Panc1 (cell line): ENCODE results near the gene LRRC8C. TPM values are rescaled to one million over a fixed set of nuclear protein-coding genes. Genes with fewer than 3 reads are reported as not detected.

ENCODE experiments used
- ATAC-seq: fragments of 200-7000 bp; cut with Tn5 transposase; 2 replicates; pipeline ENCODE4 v1.9.1; 2020; ENCODE audit warnings: mild to moderate bottlenecking, moderate library complexity
- BruUV-seq: library from RNA; stranded (reverse); fragments of 400-500 nt; replicated peaks from 2 replicates; lab custom pipeline; 2021; lab: Mats Ljungman, UMichigan
- CTCF ChIA-PET: fragments of 300-600 bp; sonication (Branson Sonifier 250); formaldehyde crosslinking; loops from one replicate; lab custom pipeline; 2022; ENCODE audit warnings: antibody characterized with exemption; lab: Charles Lee
- POLR2A ChIA-PET: fragments of 300-600 bp; sonication (Branson Sonifier 250); formaldehyde crosslinking; loops from one replicate; lab custom pipeline; 2022; ENCODE audit warnings: antibody characterized with exemption; lab: Charles Lee
- DNase-seq: peaks from one replicate; pipeline ENCODE4 v3.0.0-alpha.2; 2010; ENCODE audit warnings: low read depth, low spot score
- H3K27ac ChIP-seq: 2 replicates; pipeline ENCODE4 v1.5.1; 2011; ENCODE audit warnings: mild to moderate bottlenecking, low read length, inconsistent platforms
- H3K27me3 ChIP-seq: fragments of 200-500 bp; sonication (Bioruptor generic); 2 replicates; pipeline ENCODE4 v1.6.0; 2014; ENCODE audit warnings: low read length, inconsistent platforms; ENCODE audit not compliant: control insufficient read depth, insufficient read depth
- H3K36me3 ChIP-seq: fragments of 200-500 bp; sonication (Bioruptor generic); 2 replicates; pipeline ENCODE4 v1.5.1; 2014; ENCODE audit warnings: inconsistent platforms, mild to moderate bottlenecking, low read length, moderate library complexity; ENCODE audit not compliant: control insufficient read depth, insufficient read depth
- H3K4me1 ChIP-seq: 2 replicates; pipeline ENCODE4 v1.5.1; 2011; ENCODE audit warnings: inconsistent platforms, mild to moderate bottlenecking, low read length, moderate library complexity; ENCODE audit not compliant: control insufficient read depth, insufficient read depth
- H3K4me3 ChIP-seq, 2 experiments: 2 replicates each; pipeline ENCODE4 v1.5.1; 2011 to 2012; ENCODE audit warnings: low read depth in 2 of 2, low read length in 2 of 2, mild to moderate bottlenecking in 2 of 2, inconsistent platforms in 1 of 2, moderate library complexity in 1 of 2
- H3K9me3 ChIP-seq: fragments of 200-500 bp; sonication (Bioruptor generic); 2 replicates; pipeline ENCODE4 v1.5.1; 2014; ENCODE audit warnings: low read depth, mild to moderate bottlenecking, inconsistent platforms, low read length, moderate library complexity; ENCODE audit not compliant: control insufficient read depth, insufficient read depth
- CTCF ChIP-seq: fragments of 450-650 bp; IDR thresholded peaks from 2 replicates; pipeline ENCODE4 v1.5.1; 2017; ENCODE audit warnings: mild to moderate bottlenecking
- POLR2AphosphoS5 ChIP-seq: IDR thresholded peaks from 2 replicates; pipeline ENCODE4 v1.6.1; 2012; ENCODE audit warnings: mild to moderate bottlenecking, low read depth, low read length, moderate library complexity
- REST ChIP-seq, 2 experiments: IDR thresholded peaks; 2 replicates each; pipeline ENCODE4 v1.6.1; 2011 to 2012; ENCODE audit warnings: low read depth in 2 of 2, control low read depth in 1 of 2, low read length in 1 of 2, mild to moderate bottlenecking in 1 of 2, moderate library complexity in 1 of 2; ENCODE audit not compliant: insufficient read depth in 1 of 2
- SIN3A ChIP-seq: IDR thresholded peaks from 2 replicates; pipeline ENCODE4 v1.6.1; 2012; ENCODE audit warnings: low read depth, mild to moderate bottlenecking, low read length, moderate library complexity, borderline replicate concordance; ENCODE audit not compliant: insufficient read depth
- TCF7L2 ChIP-seq: IDR thresholded peaks from 2 replicates; pipeline ENCODE4 v1.6.1; 2011; ENCODE audit warnings: mild to moderate bottlenecking, low read depth, low read length, inconsistent platforms
- in situ Hi-C: cut with HindIII; loops from 2 replicates; pipeline ENCODE4 v1.10.0; 2016; ENCODE audit warnings: low sequenced_read_pairs, low pct_unique_long_range_greater_than_20kb
- intact Hi-C: fragments of 100-400 bp; cut with micrococcal nuclease; formaldehyde crosslinking; loops from one replicate; pipeline ENCODE4 v1.10.0; 2022; ENCODE audit not compliant: unreplicated experiment
- total RNA-seq: library from RNA; stranded (reverse); gene quantifications from one replicate; pipeline ENCODE4 v1.2.1, GENCODE V29; 2021; ENCODE audit not compliant: unreplicated experiment

The LRRC8C gene
- total RNA-seq, 1 experiment from 2014 or later, result 17.1 TPM

- H3K27ac ChIP-seq, result no peak overlapping the region
- TF ChIP-seq REST (IDR thresholded peaks at IDR 0.05; ENCODE audit: insufficient read depth in 1 of 2, low read depth in 2 of 2, low read length in 1 of 2) (no peak), CTCF (no peak), POLR2AphosphoS5 (no peak), TCF7L2 (no peak), SIN3A (no peak)
- POLR2A ChIA-PET, result interaction anchor here (0.6 kb wide), 1 partner anchor 147 kb away, joined by 5 read pairs; no protein-coding TSS in a partner anchor
- DNase-seq (no peak), ATAC-seq (no peak)
- in situ Hi-C loops (no loop called here), intact Hi-C loops (no loop called here)
- H3K27me3 ChIP-seq, result no peaks in the 10 kb centered on the region
- no TSS peak for BruUV-seq
- CTCF ChIA-PET, result no interaction called here
- H3K4me1 ChIP-seq, result no peaks in the 10 kb centered on the region
- H3K9me3 ChIP-seq, result no peaks in the 10 kb centered on the region
- no peaks in the 10 kb centered on the region for H3K36me3 ChIP-seq
- no peak overlapping the region for H3K4me3 ChIP-seq
Observed at GRCh38 chr1:89733748-89734147, 100.8 kb downstream of the LRRC8C start.

- H3K9me3 ChIP-seq, result no peaks in the 10 kb centered on the region
- no peaks in the 10 kb centered on the region for H3K4me1 ChIP-seq
- ChIA-PET CTCF (no interaction called here), POLR2A (no interaction called here)
- no TSS peak for BruUV-seq
- H3K27ac ChIP-seq, result no peak overlapping the region
- in situ Hi-C loops, result no loop called here
- H3K27me3 ChIP-seq, result no peaks in the 10 kb centered on the region
- TF ChIP-seq SIN3A (no peak), CTCF (0 out of 2 replicates have a peak, but pooled peaks have one; percentile 6)
- H3K4me3 ChIP-seq, result no peak overlapping the region
- intact Hi-C loops, result no loop called here
- ATAC-seq (no peak), DNase-seq (no peak)
- H3K36me3 ChIP-seq, result no peaks in the 10 kb centered on the region
Observed at GRCh38 chr1:89734442-89734841, 101.5 kb downstream of the LRRC8C start.
